HEK293 (cell line): Measurements from ENCODE around the gene BRD2.

Source experiments
- CTCF ChIP-seq: fragments of 450-650 bp; formaldehyde crosslinking; IDR thresholded peaks from 2 replicates; pipeline ENCODE4 v1.5.1; 2016; ENCODE audit warnings: missing biosample characterization, missing genetic modification characterization
- MYNN ChIP-seq: fragments of 450-650 bp; formaldehyde crosslinking; IDR thresholded peaks from 2 replicates; pipeline ENCODE4 v1.5.1; 2016; ENCODE audit warnings: missing biosample characterization, missing genetic modification characterization, borderline replicate concordance
- RBAK ChIP-seq: fragments of 450-650 bp; formaldehyde crosslinking; IDR thresholded peaks from 2 replicates; pipeline ENCODE4 v1.5.1; 2016; ENCODE audit warnings: missing biosample characterization, missing genetic modification characterization
- TRIM28 ChIP-seq: IDR thresholded peaks from 2 replicates; pipeline ENCODE4 v1.6.1; 2011; ENCODE audit warnings: low read length, control low read depth, borderline replicate concordance
- ZFP37 ChIP-seq: fragments of 450-650 bp; formaldehyde crosslinking; IDR thresholded peaks from 2 replicates; pipeline ENCODE4 v1.5.1; 2016; ENCODE audit warnings: missing biosample characterization, missing genetic modification characterization
- ZNF274 ChIP-seq, 2 experiments: fragments of 200-500 bp in 1 of 2; fragments of 450-650 bp in 1 of 2; sonication (Bioruptor generic) in 1 of 2; formaldehyde crosslinking in 1 of 2; IDR thresholded peaks; 2 replicates each; pipeline versions ENCODE4 v1.5.1 to v1.6.1; 2014 to 2016; ENCODE audit warnings: borderline replicate concordance in 1 of 2, inconsistent platforms in 1 of 2, low read length in 1 of 2, missing biosample characterization in 1 of 2, missing genetic modification characterization in 1 of 2
- ZNF292 ChIP-seq: fragments of 450-650 bp; formaldehyde crosslinking; IDR thresholded peaks from 2 replicates; pipeline ENCODE4 v1.5.1; 2016; ENCODE audit warnings: low read depth, missing biosample characterization, missing genetic modification characterization, borderline replicate concordance
- ZNF302 ChIP-seq: fragments of 450-650 bp; formaldehyde crosslinking; IDR thresholded peaks from 2 replicates; pipeline ENCODE4 v1.5.1; 2016; ENCODE audit warnings: missing biosample characterization, missing genetic modification characterization, low read depth
- ZNF311 ChIP-seq: fragments of 450-650 bp; formaldehyde crosslinking; IDR thresholded peaks from 2 replicates; pipeline ENCODE4 v1.5.1; 2017; ENCODE audit warnings: missing biosample characterization, missing genetic modification characterization, borderline replicate concordance
- ZNF433 ChIP-seq: fragments of 450-650 bp; formaldehyde crosslinking; IDR thresholded peaks from 2 replicates; pipeline ENCODE4 v1.5.1; 2016; ENCODE audit warnings: missing biosample characterization, missing genetic modification characterization, low read depth
- ZNF624 ChIP-seq: fragments of 450-650 bp; formaldehyde crosslinking; IDR thresholded peaks from 2 replicates; pipeline ENCODE4 v1.5.1; 2017; ENCODE audit warnings: missing biosample characterization, missing genetic modification characterization
- ZNF664 ChIP-seq: fragments of 450-650 bp; formaldehyde crosslinking; IDR thresholded peaks from 2 replicates; pipeline ENCODE4 v1.5.1; 2016; ENCODE audit warnings: missing biosample characterization, missing genetic modification characterization
- ZNF707 ChIP-seq: fragments of 450-650 bp; formaldehyde crosslinking; IDR thresholded peaks from 2 replicates; pipeline ENCODE4 v1.5.1; 2016; ENCODE audit warnings: missing biosample characterization, missing genetic modification characterization
- ZNF830 ChIP-seq: fragments of 450-650 bp; IDR thresholded peaks from 2 replicates; pipeline ENCODE4 v1.5.0; 2018; ENCODE audit warnings: missing biosample characterization, missing genetic modification characterization, low read depth, mild to moderate bottlenecking, moderate library complexity

GRCh38 chr6:32954986-32955802 lies 13.2 kb upstream of the BRD2 start:
- TF ChIP-seq ZNF311, result no peak
- no peak for TF ChIP-seq ZNF624
- no peak for TF ChIP-seq ZFP37
- TF ChIP-seq ZNF274 (IDR thresholded peaks at IDR 0.05; ENCODE audit: low read length), result no peak
- no peak for TF ChIP-seq ZNF274 (tag by site-specific recombination; IDR thresholded peaks at IDR 0.05; ENCODE audit: borderline replicate concordance)
- no peak for TF ChIP-seq ZNF664 (tag by site-specific recombination)
- no peak for TF ChIP-seq ZNF707
- no peak for TF ChIP-seq RBAK (tag by site-specific recombination)
- TF ChIP-seq CTCF (tag by site-specific recombination), result no peak
- TF ChIP-seq MYNN (tag by site-specific recombination), result no peak
- TF ChIP-seq ZNF830 (tag by site-specific recombination), result no peak
- no peak for TF ChIP-seq ZNF292
- no peak for TF ChIP-seq ZNF302 (tag by site-specific recombination)
- no peak for TF ChIP-seq ZNF433 (tag by site-specific recombination)
- TF ChIP-seq TRIM28, result no peak
